SJSA1 (cell line): ENCODE measurements around the gene LTN1. TPM values are rescaled to one million over a fixed set of nuclear protein-coding genes. Genes with fewer than 3 reads are reported as not detected.

ENCODE experiments used
- DNase-seq, 2 experiments: peaks; one replicate each; pipeline ENCODE4 v3.0.0-alpha.2; 2015 to 2020; ENCODE audit warnings: low spot score in 2 of 2, low read depth in 1 of 2
- H3K27ac ChIP-seq: fragments of 250-450 bp; sonication (Bioruptor Pico); 2 replicates; pipeline ENCODE4 v1.5.1; 2020; ENCODE audit warnings: mild to moderate bottlenecking, moderate library complexity
- H3K27me3 ChIP-seq: fragments of 250-450 bp; sonication (Bioruptor Pico); replicated peaks from 2 replicates; pipeline ENCODE4 v1.5.1; 2020; ENCODE audit warnings: mild to moderate bottlenecking, moderate library complexity
- H3K36me3 ChIP-seq: fragments of 250-450 bp; sonication (Bioruptor Pico); 2 replicates; pipeline ENCODE4 v1.5.1; 2020; ENCODE audit warnings: mild to moderate bottlenecking
- H3K4me1 ChIP-seq: fragments of 250-450 bp; sonication (Bioruptor Pico); replicated peaks from 2 replicates; pipeline ENCODE4 v1.6.1; 2021; ENCODE audit warnings: mild to moderate bottlenecking
- H3K4me3 ChIP-seq: fragments of 250-450 bp; sonication (Bioruptor Pico); 2 replicates; pipeline ENCODE4 v1.5.1; 2020; ENCODE audit warnings: mild to moderate bottlenecking
- H3K9me3 ChIP-seq: fragments of 250-450 bp; sonication (Bioruptor Pico); replicated peaks from 2 replicates; pipeline ENCODE4 v1.5.1; 2020; ENCODE audit warnings: mild to moderate bottlenecking
- total RNA-seq: library from RNA; depleted of rRNA; stranded (reverse); fragments of >200 nt; shearing (Covaris generic); gene quantifications from 2 replicates; pipeline ENCODE4 v1.2.3, GENCODE V29; 2014

The LTN1 gene
- total RNA-seq, 1 experiment from 2014 or later, result 31.0 TPM

DNA sequence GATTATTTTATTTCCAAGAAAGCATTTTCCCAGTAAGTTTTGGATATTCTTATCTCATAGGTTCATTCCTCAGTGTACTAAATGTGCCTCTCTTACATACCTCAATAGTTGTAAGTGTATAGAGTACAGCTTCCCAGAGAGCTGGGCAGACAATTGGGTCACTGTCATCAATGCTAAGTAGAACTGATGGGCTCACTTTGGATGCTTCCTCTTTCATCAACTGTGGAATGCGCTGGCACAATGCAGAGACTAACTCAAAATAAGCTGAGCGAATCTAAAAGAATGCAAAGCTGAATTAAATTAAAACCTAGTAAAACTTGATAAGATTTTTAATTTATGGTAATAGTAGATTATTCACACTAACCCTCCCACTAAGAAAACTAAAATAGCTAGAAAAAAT, 21.5 kb downstream of the LTN1 start:
- peaks cover 53% of the 10 kb centered on the region for H3K36me3 ChIP-seq
- peaks cover 18% of the 10 kb centered on the region for H3K4me1 ChIP-seq
- no peak overlapping the region for H3K4me3 ChIP-seq
- no peaks in the 10 kb centered on the region for H3K27me3 ChIP-seq
- DNase-seq, result no peak
- H3K9me3 ChIP-seq, result no peaks in the 10 kb centered on the region
- no peak overlapping the region for H3K27ac ChIP-seq

DNA sequence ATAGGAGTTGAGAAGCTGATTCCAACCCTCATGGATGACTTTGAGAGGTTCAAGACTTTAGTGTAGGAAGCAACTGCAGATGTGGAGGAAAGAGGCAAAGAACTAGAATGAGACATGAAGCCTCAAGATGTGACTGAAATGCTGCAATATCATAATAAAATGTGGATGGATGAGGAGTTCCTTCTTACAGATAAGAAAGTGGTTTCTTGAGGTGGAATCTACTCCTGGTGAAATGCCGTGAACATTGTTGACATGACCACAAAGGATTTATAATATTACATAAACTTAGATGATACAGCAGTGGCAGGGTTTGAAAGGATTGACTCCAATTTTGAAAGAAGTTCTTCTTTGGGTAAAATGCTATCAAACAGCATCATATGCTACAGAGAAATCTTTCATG, 28.8 kb downstream of the LTN1 start:
- no peak overlapping the region for H3K4me3 ChIP-seq
- peaks cover 8% of the 10 kb centered on the region for H3K4me1 ChIP-seq
- H3K36me3 ChIP-seq, result peaks cover 66% of the 10 kb centered on the region
- no peak for DNase-seq
- H3K27ac ChIP-seq, result no peak overlapping the region
- H3K27me3 ChIP-seq, result no peaks in the 10 kb centered on the region
- H3K9me3 ChIP-seq, result no peaks in the 10 kb centered on the region

DNA sequence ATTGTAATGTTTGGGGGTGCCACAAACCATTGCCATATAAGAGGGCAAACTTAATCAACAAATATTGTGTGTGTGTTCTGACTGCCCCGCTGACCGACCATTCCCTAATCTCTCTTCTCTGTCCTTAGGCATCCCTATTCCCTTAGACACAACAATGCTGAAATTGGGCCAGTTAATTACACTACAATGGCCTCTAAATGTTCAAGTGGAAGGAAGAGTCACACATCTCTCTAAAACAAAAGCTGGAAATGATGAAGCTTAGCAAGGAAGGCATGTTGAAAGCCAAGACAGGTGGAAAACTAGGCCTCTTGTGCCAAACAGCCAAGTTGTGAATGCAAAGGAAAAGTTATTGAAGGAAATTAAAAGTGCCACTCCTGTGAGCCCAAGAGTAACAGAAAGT, 30.2 kb downstream of the LTN1 start:
- Histone ChIP-seq H3K27ac (no peak overlapping the region), H3K36me3 (peaks cover 66% of the 10 kb centered on the region), H3K4me1 (peaks cover 8% of the 10 kb centered on the region), H3K4me3 (no peak overlapping the region), H3K9me3 (no peaks in the 10 kb centered on the region), H3K27me3 (no peaks in the 10 kb centered on the region)
- DNase-seq, result no peak

DNA sequence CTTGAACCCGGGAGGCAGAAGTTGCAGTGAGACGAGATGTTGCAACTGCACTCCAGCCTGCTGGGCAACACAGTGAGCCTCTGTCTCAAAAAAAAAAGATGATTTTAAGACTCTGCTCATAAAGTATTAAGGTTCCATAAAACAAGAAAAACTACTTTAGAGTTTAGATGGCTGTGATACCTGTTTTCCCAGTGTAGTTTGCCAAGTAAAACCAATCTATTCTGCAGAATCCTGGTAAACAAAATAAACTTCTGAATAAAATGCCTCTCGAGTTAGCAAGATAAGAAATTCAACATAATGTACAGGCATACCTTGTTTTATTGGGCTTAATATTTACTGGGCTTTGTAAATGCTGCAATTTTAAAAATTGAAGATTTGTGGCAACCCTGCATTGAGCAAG, 30.8 kb downstream of the LTN1 start:
- peaks cover 66% of the 10 kb centered on the region for H3K36me3 ChIP-seq
- peaks cover 8% of the 10 kb centered on the region for H3K4me1 ChIP-seq
- no peak overlapping the region for H3K27ac ChIP-seq
- no peaks in the 10 kb centered on the region for H3K9me3 ChIP-seq
- no peak for DNase-seq
- H3K27me3 ChIP-seq, result no peaks in the 10 kb centered on the region
- no peak overlapping the region for H3K4me3 ChIP-seq

DNA sequence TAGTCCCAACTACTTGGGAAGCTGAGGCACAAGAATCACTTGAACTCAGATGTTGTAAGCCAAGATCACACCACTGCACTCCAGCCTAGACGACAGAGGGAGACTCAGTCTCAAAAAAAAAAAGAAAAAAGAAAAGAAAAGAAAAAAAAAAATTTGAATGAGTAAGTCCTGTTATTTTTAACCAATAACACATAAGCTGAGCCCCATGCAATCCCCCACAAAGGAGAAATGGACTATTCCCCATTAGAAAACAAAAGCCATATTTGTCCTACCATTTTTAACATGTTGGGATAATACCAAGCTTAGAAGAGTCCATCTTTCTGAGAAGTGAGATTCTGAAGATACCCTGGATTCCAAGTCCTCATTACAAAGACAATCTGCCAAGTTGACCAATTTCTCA, 32.4 kb downstream of the LTN1 start:
- Histone ChIP-seq H3K4me1 (peaks cover 8% of the 10 kb centered on the region), H3K27ac (no peak overlapping the region), H3K36me3 (peaks cover 58% of the 10 kb centered on the region), H3K9me3 (no peaks in the 10 kb centered on the region), H3K4me3 (no peak overlapping the region), H3K27me3 (no peaks in the 10 kb centered on the region)
- no peak for DNase-seq

DNA sequence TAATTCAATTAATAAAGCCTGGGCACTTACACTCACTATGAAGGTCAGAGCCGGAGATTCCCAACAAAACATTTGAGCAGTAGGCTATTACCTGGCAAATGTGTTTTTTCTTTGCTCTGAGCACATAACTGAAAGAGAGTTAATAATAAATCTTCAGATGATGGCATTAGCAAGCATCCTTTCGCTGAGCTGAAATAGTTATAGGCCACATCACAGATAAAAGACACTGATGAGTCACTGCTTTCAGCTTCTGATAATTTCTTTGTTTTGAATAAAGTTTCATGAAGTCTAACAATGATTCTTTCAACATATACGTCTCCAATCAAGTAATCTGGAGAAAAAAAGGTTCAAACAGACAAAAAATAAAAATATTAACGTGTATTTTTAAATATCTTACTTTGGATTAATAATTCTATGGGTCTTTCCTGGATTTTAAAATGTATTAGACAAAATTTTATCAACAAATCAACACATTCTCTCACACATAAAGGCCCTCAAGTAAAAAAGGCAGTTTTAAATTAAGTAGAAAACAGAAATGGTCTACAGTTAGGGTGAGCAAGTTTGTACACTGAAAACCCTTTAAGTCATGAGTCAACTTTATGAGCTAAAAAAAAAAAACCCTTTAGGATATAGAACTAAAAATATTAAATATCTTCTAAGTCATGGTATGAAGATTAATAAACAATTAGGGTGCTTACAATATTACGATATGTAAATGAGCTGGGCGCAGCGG, 33.1 kb downstream of the LTN1 start:
- H3K4me1 ChIP-seq, result peaks cover 8% of the 10 kb centered on the region
- no peaks in the 10 kb centered on the region for H3K9me3 ChIP-seq
- DNase-seq, result peak in 1 of 2 experiments; percentile 46
- H3K27ac ChIP-seq, result peak overlapping the region; percentile 61
- peaks cover 58% of the 10 kb centered on the region for H3K36me3 ChIP-seq
- H3K27me3 ChIP-seq, result no peaks in the 10 kb centered on the region
- no peak overlapping the region for H3K4me3 ChIP-seq

DNA sequence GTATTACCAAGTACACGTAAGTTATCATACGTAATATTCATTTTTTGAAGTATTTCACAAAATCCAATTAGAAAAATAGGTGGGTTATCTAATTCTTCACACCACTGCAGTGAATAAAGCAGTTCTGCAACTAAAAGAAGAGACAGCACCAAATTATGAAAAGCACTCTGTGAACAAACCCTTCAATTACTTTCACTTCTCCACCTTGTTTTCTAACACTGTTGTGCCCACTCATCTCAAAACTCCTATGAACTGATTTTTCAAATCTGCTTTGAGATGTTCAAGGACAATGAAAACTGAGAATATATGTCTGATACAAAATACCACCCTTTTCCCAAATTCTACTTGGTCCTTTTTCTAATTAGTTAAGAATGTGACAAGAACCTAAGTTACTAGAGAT, 39.4 kb downstream of the LTN1 start:
- H3K27me3 ChIP-seq, result no peaks in the 10 kb centered on the region
- H3K4me1 ChIP-seq, result no peaks in the 10 kb centered on the region
- no peak overlapping the region for H3K4me3 ChIP-seq
- H3K9me3 ChIP-seq, result no peaks in the 10 kb centered on the region
- DNase-seq, result no peak
- no peak overlapping the region for H3K27ac ChIP-seq
- peaks cover 66% of the 10 kb centered on the region for H3K36me3 ChIP-seq

DNA sequence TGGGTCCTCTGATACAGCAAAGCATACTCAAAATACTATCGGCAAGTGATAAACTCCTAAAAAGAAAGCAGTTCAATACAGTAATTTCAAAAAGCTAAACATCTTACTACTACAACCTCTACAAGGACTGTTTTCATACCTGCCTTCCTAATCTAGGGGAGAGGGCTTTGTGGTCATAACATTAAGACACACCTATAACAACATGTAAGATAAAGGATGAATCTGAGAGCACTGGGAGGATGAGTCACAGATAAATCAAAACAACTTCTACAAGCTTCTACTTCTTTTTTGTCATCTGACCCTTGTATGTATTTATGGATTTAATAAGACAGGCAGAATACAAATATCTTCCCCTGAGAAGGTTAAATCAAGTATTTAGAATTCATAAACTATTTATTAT, 40.0 kb downstream of the LTN1 start:
- H3K9me3 ChIP-seq, result no peaks in the 10 kb centered on the region
- H3K27ac ChIP-seq, result no peak overlapping the region
- H3K36me3 ChIP-seq, result peaks cover 61% of the 10 kb centered on the region
- H3K4me3 ChIP-seq, result no peak overlapping the region
- no peak for DNase-seq
- H3K27me3 ChIP-seq, result no peaks in the 10 kb centered on the region
- no peaks in the 10 kb centered on the region for H3K4me1 ChIP-seq

DNA sequence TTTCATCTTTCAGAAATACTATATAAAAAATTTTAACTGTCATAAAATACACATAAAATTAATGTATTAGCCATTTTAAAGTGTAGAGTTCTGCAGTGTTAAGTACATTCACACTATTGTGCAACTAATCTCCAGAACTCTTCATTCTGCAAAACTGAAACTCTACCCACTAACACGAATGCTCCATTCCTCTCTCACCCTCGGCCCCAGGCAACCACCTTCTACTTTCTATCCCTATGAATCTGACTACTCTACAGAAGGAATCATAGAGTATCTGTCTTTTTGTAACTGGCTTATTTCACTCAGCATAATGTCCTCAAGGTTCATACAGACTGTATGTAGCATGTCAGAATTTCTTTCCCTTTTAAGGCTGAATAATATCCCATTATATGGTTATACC, 43.4 kb downstream of the LTN1 start:
- Histone ChIP-seq H3K9me3 (no peaks in the 10 kb centered on the region), H3K36me3 (peaks cover 66% of the 10 kb centered on the region), H3K4me1 (no peaks in the 10 kb centered on the region), H3K27ac (no peak overlapping the region), H3K4me3 (no peak overlapping the region), H3K27me3 (no peaks in the 10 kb centered on the region)
- DNase-seq, result no peak

DNA sequence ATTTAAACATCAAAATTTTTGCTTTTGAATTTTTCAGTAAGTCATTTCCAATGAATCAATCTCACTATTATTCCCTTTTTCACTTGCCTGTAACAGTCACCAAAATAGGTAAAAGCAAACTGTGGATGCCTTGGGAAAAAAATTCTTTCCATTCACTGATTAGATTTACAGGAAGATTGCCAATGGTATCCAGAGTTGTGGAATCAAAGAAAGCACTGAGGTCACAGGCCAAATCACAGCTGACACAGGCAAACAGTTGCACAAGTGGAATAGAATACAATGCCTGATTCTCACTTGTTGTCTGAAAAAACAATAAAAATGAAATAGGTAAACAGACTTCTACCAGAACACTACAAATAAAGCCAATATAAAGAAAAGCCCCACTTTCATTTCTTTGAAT, 48.4 kb downstream of the LTN1 start:
- Histone ChIP-seq H3K9me3 (no peaks in the 10 kb centered on the region), H3K36me3 (peaks cover 63% of the 10 kb centered on the region), H3K4me3 (no peak overlapping the region), H3K4me1 (no peaks in the 10 kb centered on the region), H3K27me3 (no peaks in the 10 kb centered on the region), H3K27ac (no peak overlapping the region)
- no peak for DNase-seq

DNA sequence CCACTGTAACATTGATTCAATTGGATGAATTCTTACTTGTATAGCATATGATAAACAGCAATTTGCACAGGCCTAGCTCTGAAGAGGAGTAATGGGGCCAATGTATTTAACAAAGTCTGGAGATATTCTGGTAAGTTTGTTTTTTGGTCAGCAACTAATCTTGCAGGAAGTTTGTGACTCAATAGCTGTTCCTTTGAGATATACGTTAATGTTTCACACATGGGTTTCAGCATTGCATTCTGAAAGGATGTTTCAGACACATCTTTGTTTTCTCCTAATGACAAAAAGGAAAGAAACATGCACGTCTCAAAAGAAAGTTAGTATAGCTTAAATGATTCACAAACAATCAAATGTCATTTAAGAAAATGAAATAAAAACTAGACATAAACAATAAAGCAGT, 49.0 kb downstream of the LTN1 start:
- no peak overlapping the region for H3K27ac ChIP-seq

DNA sequence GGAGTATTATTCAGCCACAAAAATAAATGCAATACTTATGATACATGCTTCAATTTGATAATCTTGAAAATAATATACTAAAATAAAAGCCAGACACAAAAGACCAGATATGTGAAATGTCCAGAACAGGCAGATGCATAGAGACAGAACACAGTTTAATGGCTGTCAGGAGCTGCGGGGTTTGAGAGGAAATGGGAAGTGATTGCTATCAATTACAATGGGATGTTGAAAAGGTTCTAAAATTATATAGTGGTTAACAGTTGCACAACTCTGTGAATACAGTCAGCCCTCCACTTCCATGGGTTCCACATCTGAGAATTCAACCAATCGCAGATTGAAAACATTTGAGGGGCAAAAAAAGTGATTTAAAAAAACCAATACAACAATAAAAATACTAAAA, 54.0 kb downstream of the LTN1 start:
- H3K36me3 ChIP-seq, result peaks cover 60% of the 10 kb centered on the region
- H3K4me3 ChIP-seq, result no peak overlapping the region
- H3K27ac ChIP-seq, result no peak overlapping the region
- H3K9me3 ChIP-seq, result no peaks in the 10 kb centered on the region
- no peaks in the 10 kb centered on the region for H3K4me1 ChIP-seq
- DNase-seq, result no peak
- no peaks in the 10 kb centered on the region for H3K27me3 ChIP-seq

More for the DNA sequence above, 49.0 kb downstream of the LTN1 start:
- H3K4me3 ChIP-seq, result no peak overlapping the region
- H3K36me3 ChIP-seq, result peaks cover 66% of the 10 kb centered on the region
- H3K27me3 ChIP-seq, result no peaks in the 10 kb centered on the region
- no peaks in the 10 kb centered on the region for H3K9me3 ChIP-seq
- H3K4me1 ChIP-seq, result no peaks in the 10 kb centered on the region
- DNase-seq, result no peak

DNA sequence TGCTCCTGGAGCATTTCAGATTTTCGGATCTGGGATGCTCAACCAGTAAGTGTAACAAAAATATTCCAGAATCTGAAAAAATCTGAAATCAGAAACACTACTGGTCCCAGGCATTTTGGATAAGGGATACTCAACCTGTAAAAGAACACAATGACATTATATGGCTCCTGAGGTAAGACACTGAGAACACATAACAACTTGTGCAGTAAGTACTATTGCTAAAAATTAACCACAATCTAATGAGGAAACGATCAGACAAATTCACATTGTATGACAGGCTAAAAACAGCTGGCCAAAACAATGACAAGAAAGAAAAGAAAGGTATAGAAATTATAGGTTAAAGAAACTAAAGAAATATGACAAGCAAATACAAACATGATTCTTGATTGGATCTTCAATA, 54.9 kb downstream of the LTN1 start:
- H3K36me3 ChIP-seq, result peaks cover 55% of the 10 kb centered on the region
- no peak overlapping the region for H3K4me3 ChIP-seq
- H3K4me1 ChIP-seq, result no peaks in the 10 kb centered on the region
- no peak for DNase-seq
- no peak overlapping the region for H3K27ac ChIP-seq
- H3K9me3 ChIP-seq, result no peaks in the 10 kb centered on the region
- no peaks in the 10 kb centered on the region for H3K27me3 ChIP-seq

DNA sequence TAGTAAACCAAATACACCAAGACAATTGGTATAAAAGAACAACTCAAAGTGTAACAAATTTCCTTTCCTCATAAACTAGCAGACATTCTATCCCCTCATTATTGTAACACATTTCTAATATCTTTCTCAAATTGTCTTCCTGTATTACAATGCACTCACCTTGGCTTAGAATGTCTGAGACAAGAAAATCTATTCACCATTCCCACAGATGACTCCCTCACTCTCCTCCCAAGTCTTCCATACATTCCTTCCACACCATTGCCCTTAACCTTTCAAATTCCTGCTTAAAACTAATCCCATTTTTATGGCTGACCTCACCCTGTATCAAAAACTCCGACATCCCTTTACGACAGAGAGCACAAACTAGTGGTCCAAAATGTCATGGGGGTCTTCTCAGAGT, 56.0 kb downstream of the LTN1 start:
- H3K36me3 ChIP-seq, result peaks cover 54% of the 10 kb centered on the region
- no peak overlapping the region for H3K4me3 ChIP-seq
- no peaks in the 10 kb centered on the region for H3K4me1 ChIP-seq
- no peak for DNase-seq
- no peaks in the 10 kb centered on the region for H3K27me3 ChIP-seq
- no peak overlapping the region for H3K27ac ChIP-seq
- H3K9me3 ChIP-seq, result no peaks in the 10 kb centered on the region

DNA sequence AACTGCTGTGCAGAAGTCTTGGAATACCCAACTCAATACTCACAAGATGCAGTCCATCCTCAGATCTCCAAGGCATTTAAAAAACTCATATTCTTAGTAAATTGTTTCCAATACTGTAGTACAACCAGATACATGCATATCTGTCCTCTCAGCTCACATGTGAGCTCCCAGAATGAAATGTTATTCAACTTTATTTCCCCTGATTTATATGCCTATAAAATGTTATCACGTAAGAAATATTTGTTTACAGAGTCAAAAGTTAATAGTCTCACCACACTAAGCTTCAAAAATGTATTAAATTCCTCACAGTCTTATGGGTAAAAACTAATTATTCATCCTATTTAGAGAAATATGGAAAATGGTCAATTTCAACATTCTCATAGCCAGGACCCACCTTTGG, 56.6 kb downstream of the LTN1 start:
- no peaks in the 10 kb centered on the region for H3K4me1 ChIP-seq
- H3K4me3 ChIP-seq, result no peak overlapping the region
- no peaks in the 10 kb centered on the region for H3K27me3 ChIP-seq
- H3K9me3 ChIP-seq, result no peaks in the 10 kb centered on the region
- no peak for DNase-seq
- H3K36me3 ChIP-seq, result peaks cover 50% of the 10 kb centered on the region
- no peak overlapping the region for H3K27ac ChIP-seq
